Hematopoietic multipotent progenitor cell (in vitro differentiated cells): ENCODE measurements around the gene HGFAC. TPM values are rescaled to one million over a fixed set of nuclear protein-coding genes. Genes with fewer than 3 reads are reported as not detected.

Experiments used
- DNase-seq, 3 donors: peaks; one replicate each; pipeline ENCODE4 v3.0.0-alpha.2; 2011 to 2015; ENCODE audit warnings: low read depth in 2 of 3, low spot score in 2 of 3
- total RNA-seq: library from RNA; depleted of rRNA; stranded (reverse); fragments of >200 nt; gene quantifications from one replicate; pipeline ENCODE4 v1.2.3, GENCODE V29; 2012

Gene HGFAC
- total RNA-seq, 1 donor = under 0.01 TPM

GRCh38 chr4:3497523-3498389 is 56.0 kb downstream of the HGFAC start:
- no peak for DNase-seq

- DNase-seq = no peak
Measured at GRCh38 chr4:3498407-3498806, 56.6 kb downstream of the HGFAC start.

Other genes with a start within 250 kb of the HGFAC start
- gene MSANTD1, start 192.8 kb upstream of the HGFAC start, total RNA-seq = 2.2 TPM
- 26.4 TPM for gene RGS12, start 148.9 kb upstream of the HGFAC start, total RNA-seq
- under 0.01 TPM for gene DOK7, start 21.3 kb downstream of the HGFAC start, total RNA-seq
- 52.0 TPM for gene LRPAP1, start 90.5 kb downstream of the HGFAC start, total RNA-seq